Liver (tissue), 3 donors: Measurements from ENCODE around the gene ZBTB26.

ENCODE experiments used
- JUND ChIP-seq, 2 donors: IDR thresholded peaks; 2 replicates each; pipeline ENCODE4 v1.6.1; 2016; ENCODE audit warnings: antibody characterized with exemption in 2 of 2
- MAX ChIP-seq: IDR thresholded peaks from 2 replicates; pipeline ENCODE4 v1.6.1; 2016; ENCODE audit warnings: antibody characterized with exemption
- RAD21 ChIP-seq, 2 donors: IDR thresholded peaks; 2 replicates each; pipeline ENCODE4 v1.6.1; 2016; ENCODE audit warnings: antibody characterized with exemption in 2 of 2, mild to moderate bottlenecking in 2 of 2
- REST ChIP-seq: IDR thresholded peaks from 2 replicates; pipeline ENCODE4 v1.6.1; 2016; ENCODE audit warnings: antibody characterized with exemption, mild to moderate bottlenecking
- RXRA ChIP-seq, 2 donors: IDR thresholded peaks; 2 replicates each; pipeline ENCODE4 v1.6.1; 2017 to 2018; ENCODE audit warnings: antibody characterized with exemption in 2 of 2, mild to moderate bottlenecking in 1 of 2
- TAF1 ChIP-seq: conservative IDR thresholded peaks from 2 replicates; pipeline ENCODE4 v1.6.1; 2016; ENCODE audit warnings: antibody characterized with exemption, mild to moderate bottlenecking
- YY1 ChIP-seq: IDR thresholded peaks from 2 replicates; pipeline ENCODE4 v1.6.1; 2016; ENCODE audit warnings: antibody characterized with exemption, mild to moderate bottlenecking
- TF ChIP-seq, protein P1 (sequence below): fragments of 150-350 bp; IDR thresholded peaks from 2 replicates; pipeline ENCODE4 v1.5.1; 2017; ENCODE audit warnings: improper control_type of control experiment, low read depth, low read length; ENCODE audit not compliant: missing input control
- TF ChIP-seq, protein P2 (sequence below): IDR thresholded peaks from 2 replicates; pipeline ENCODE4 v1.6.1; 2016; ENCODE audit warnings: antibody characterized with exemption
- donor health status: healthy.
- donor health status: healthy.

DNA sequence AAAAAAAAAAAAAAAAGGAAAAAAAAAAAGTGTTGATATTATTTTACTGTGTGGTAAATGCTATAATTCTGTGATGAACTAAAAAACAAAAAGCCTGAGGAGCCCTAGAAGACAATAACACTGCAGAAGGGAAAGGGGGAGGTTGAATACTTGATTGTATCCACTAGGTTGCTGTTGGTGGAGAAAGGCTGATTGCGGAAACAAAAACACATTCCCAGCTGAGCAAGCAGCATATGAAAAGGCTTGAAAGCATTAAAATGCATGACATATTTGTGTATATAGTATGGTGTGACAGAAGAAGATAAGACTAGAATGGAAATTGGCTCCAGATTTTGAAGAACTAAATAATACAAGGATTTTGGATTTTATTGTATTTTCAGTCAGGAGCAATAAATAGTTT, 18.4 kb upstream of the ZBTB26 start:
- TF ChIP-seq TAF1, result no peak
- no peak for TF ChIP-seq RAD21 (IDR thresholded peaks at IDR 0.05)
- TF ChIP-seq, protein P1, sequence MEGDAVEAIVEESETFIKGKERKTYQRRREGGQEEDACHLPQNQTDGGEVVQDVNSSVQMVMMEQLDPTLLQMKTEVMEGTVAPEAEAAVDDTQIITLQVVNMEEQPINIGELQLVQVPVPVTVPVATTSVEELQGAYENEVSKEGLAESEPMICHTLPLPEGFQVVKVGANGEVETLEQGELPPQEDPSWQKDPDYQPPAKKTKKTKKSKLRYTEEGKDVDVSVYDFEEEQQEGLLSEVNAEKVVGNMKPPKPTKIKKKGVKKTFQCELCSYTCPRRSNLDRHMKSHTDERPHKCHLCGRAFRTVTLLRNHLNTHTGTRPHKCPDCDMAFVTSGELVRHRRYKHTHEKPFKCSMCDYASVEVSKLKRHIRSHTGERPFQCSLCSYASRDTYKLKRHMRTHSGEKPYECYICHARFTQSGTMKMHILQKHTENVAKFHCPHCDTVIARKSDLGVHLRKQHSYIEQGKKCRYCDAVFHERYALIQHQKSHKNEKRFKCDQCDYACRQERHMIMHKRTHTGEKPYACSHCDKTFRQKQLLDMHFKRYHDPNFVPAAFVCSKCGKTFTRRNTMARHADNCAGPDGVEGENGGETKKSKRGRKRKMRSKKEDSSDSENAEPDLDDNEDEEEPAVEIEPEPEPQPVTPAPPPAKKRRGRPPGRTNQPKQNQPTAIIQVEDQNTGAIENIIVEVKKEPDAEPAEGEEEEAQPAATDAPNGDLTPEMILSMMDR, result no peak
- TF ChIP-seq, protein P2, sequence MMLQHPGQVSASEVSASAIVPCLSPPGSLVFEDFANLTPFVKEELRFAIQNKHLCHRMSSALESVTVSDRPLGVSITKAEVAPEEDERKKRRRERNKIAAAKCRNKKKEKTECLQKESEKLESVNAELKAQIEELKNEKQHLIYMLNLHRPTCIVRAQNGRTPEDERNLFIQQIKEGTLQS, result no peak
- no peak for TF ChIP-seq REST
- no peak for TF ChIP-seq RXRA (IDR thresholded peaks at IDR 0.05)
- TF ChIP-seq YY1, result no peak
- no peak for TF ChIP-seq MAX
- TF ChIP-seq JUND (IDR thresholded peaks at IDR 0.05), result no peak
